ENCODE measurements around the gene HIBADH.
A peak's percentile ranks its signal among the peaks of the same experiment; 100 is the strongest.

Gene HIBADH

GRCh38 chr7:27523321-27523720 is 139.4 kb downstream of the HIBADH start (continued):
- no peak for TF ChIP-seq ZNF2 (tag by site-specific recombination; IDR thresholded peaks at IDR 0.05)
- no peak for TF ChIP-seq ZNF76 (tag by site-specific recombination; IDR thresholded peaks at IDR 0.05; ENCODE audit: borderline replicate concordance, low read depth)
- TF ChIP-seq GLIS1 (tag by site-specific recombination; IDR thresholded peaks at IDR 0.05): no peak
- no peak for TF ChIP-seq ZNF433 (tag by site-specific recombination; IDR thresholded peaks at IDR 0.05; ENCODE audit: low read depth)
- TF ChIP-seq EGR2 (tag by site-specific recombination; IDR thresholded peaks at IDR 0.05; ENCODE audit: low read depth): no peak
- no peak for TF ChIP-seq ZNF544 (tag by site-specific recombination; IDR thresholded peaks at IDR 0.05)
- no peak for TF ChIP-seq ZNF501 (tag by site-specific recombination; IDR thresholded peaks at IDR 0.05)
- TF ChIP-seq ZNF776 (tag by site-specific recombination; IDR thresholded peaks at IDR 0.05; ENCODE audit: borderline replicate concordance): no peak
- TF ChIP-seq ZFP3 (tag by site-specific recombination; IDR thresholded peaks at IDR 0.05; ENCODE audit: low read depth): no peak
- no peak for TF ChIP-seq ZBTB7A (tag by site-specific recombination; IDR thresholded peaks at IDR 0.05; ENCODE audit: low read depth)

GRCh38 chr7:27522566-27522965 is 140.1 kb downstream of the HIBADH start:
- no peaks in the 10 kb centered on the region for H3K9me3 ChIP-seq (ENCODE audit: control insufficient read depth, insufficient read depth, low read depth, low read length)
- H3K27ac ChIP-seq (ENCODE audit: extremely low read depth, low read depth, low read length): no peak overlapping the region
- peaks cover 9 to 17% of the 10 kb centered on the region in 2 experiments; a peak in 2 of 3 replicates for H3K36me3 ChIP-seq (ENCODE audit: control insufficient read depth in 2 of 2, insufficient read depth in 1 of 2, low read length in 2 of 2)
- no peak overlapping the region for H3K4me3 ChIP-seq (ENCODE audit: low read depth, low read length)
- H3K4me1 ChIP-seq (ENCODE audit: control insufficient read depth, insufficient read depth, low read length): no peaks in the 10 kb centered on the region
- TF ChIP-seq TSHZ1 (tag by site-specific recombination; IDR thresholded peaks at IDR 0.05; ENCODE audit: borderline replicate concordance): no peak
- TF ChIP-seq ZNF560 (tag by site-specific recombination; IDR thresholded peaks at IDR 0.05; ENCODE audit: borderline replicate concordance): no peak
- TF ChIP-seq ZNF677 (tag by site-specific recombination; IDR thresholded peaks at IDR 0.05): no peak
- TF ChIP-seq ZNF48 (tag by site-specific recombination; IDR thresholded peaks at IDR 0.05): no peak
- no peak for TF ChIP-seq ZNF558 (tag by site-specific recombination; IDR thresholded peaks at IDR 0.05)
- no peak for TF ChIP-seq ZSCAN5A (tag by site-specific recombination; IDR thresholded peaks at IDR 0.05)
- ChIA-PET POLR2A (no interaction called here), CTCF (interaction anchor here (0.7 to 0.9 kb wide), 2 partner anchors 12 to 289 kb away, joined by 3 to 4 read pairs; no protein-coding TSS in a partner anchor)

- no peak overlapping the region for H3K27ac ChIP-seq (ENCODE audit: extremely low read depth, low read depth, low read length)
- peaks cover 8 to 16% of the 10 kb centered on the region in 2 experiments; a peak in 2 of 3 replicates for H3K36me3 ChIP-seq (ENCODE audit: control insufficient read depth in 2 of 2, insufficient read depth in 1 of 2, low read length in 2 of 2)
- POLR2A ChIA-PET: no interaction called here
- CTCF ChIA-PET: interaction anchor here (0.7 kb wide), 1 partner anchor 10 kb away, joined by 3 read pairs; no protein-coding TSS in a partner anchor
- no peaks in the 10 kb centered on the region for H3K9me3 ChIP-seq (ENCODE audit: control insufficient read depth, insufficient read depth, low read depth, low read length)
- no peak overlapping the region for H3K4me3 ChIP-seq (ENCODE audit: low read depth, low read length)
- H3K4me1 ChIP-seq (ENCODE audit: control insufficient read depth, insufficient read depth, low read length): no peaks in the 10 kb centered on the region
- TF ChIP-seq ZNF623 (tag by site-specific recombination; IDR thresholded peaks at IDR 0.05): peak; percentile 68
- no peak for TF ChIP-seq INSM2 (tag by site-specific recombination; IDR thresholded peaks at IDR 0.05)
Observed at GRCh38 chr7:27520815-27521790, 141.6 kb downstream of the HIBADH start.

All from HEK293 (cell line).